B cell (primary cell): Measurements from ENCODE around the gene RPRD1B. TPM values are rescaled to one million over a fixed set of nuclear protein-coding genes. Genes with fewer than 3 reads are reported as not detected.

Source experiments
- ATAC-seq: fragments of 200-7000 bp; cut with Tn5 transposase; one replicate; pipeline ENCODE4 v1.10.0; 2021; ENCODE audit warnings: low read depth, mild to moderate bottlenecking, moderate number of reproducible peaks, moderate library complexity
- CTCF ChIA-PET: fragments of 350-600 bp; sonication (Branson Sonifier 250); formaldehyde crosslinking; loops from one replicate; lab custom pipeline; 2021; ENCODE audit warnings: antibody characterized with exemption, inconsistent platforms; lab: Charles Lee
- POLR2A ChIA-PET: fragments of 350-600 bp; sonication (Branson Sonifier 250); formaldehyde crosslinking; loops from one replicate; lab custom pipeline; 2021; ENCODE audit warnings: antibody characterized with exemption; lab: Charles Lee
- DNase-seq: peaks from one replicate; pipeline ENCODE4 v3.0.0; 2013
- H2AFZ ChIP-seq: 2 replicates; pipeline ENCODE4 v1.6.1; 2012; ENCODE audit warnings: mild to moderate bottlenecking, low read depth, low read length; ENCODE audit not compliant: insufficient read depth, poor library complexity, severe bottlenecking
- H3K27ac ChIP-seq, 2 donors: 1 replicate in 1 of 2; 2 replicates in 1 of 2; pipeline ENCODE4 v1.5.1; 2012 to 2013; ENCODE audit warnings: low read length in 2 of 2, mild to moderate bottlenecking in 2 of 2, moderate library complexity in 1 of 2
- H3K27me3 ChIP-seq, 4 experiments: fragments of 200-600 bp in 1 of 4; sonication (generic) in 1 of 4; replicated peaks in 1 of 4; 1 replicate in 2 of 4; 2 replicates in 2 of 4; pipeline versions ENCODE4 v1.6.1 to v1.7.0; 2013 to 2016; ENCODE audit warnings: low read length in 3 of 4, mild to moderate bottlenecking in 2 of 4, mixed read lengths in 1 of 4, moderate library complexity in 1 of 4; ENCODE audit not compliant: insufficient read depth in 4 of 4, control insufficient read depth in 3 of 4; ENCODE audit errors: control extremely low read depth in 1 of 4
- H3K36me3 ChIP-seq, 2 experiments: replicated peaks in 1 of 2; 1 replicate in 1 of 2; 2 replicates in 1 of 2; pipeline versions ENCODE4 v1.6.1 to v1.7.1; 2013; ENCODE audit warnings: low read length in 1 of 2; ENCODE audit not compliant: insufficient read depth in 2 of 2, control insufficient read depth in 1 of 2; ENCODE audit errors: control extremely low read depth in 1 of 2, extremely low read depth in 1 of 2
- H3K4me1 ChIP-seq, 2 donors: fragments of 200-600 bp in 1 of 2; sonication (generic) in 1 of 2; 1 replicate in 1 of 2; 2 replicates in 1 of 2; pipeline versions ENCODE4 v1.5.1 to v1.6.1; 2013 to 2017; ENCODE audit warnings: low read length in 2 of 2; ENCODE audit not compliant: control insufficient read depth in 2 of 2, insufficient read depth in 2 of 2
- H3K4me2 ChIP-seq: replicated peaks from 2 replicates; pipeline ENCODE3; 2012; ENCODE audit warnings: mild to moderate bottlenecking, low read depth, low read length; ENCODE audit not compliant: poor library complexity, severe bottlenecking
- H3K4me3 ChIP-seq, 5 experiments: fragments of 200-600 bp in 1 of 5; sonication (generic) in 1 of 5; 1 replicate in 3 of 5; 2 replicates in 2 of 5; pipeline versions ENCODE4 v1.5.1 to v1.7.0; 2011 to 2016; ENCODE audit warnings: low read length in 4 of 5, mild to moderate bottlenecking in 4 of 5, low read depth in 2 of 5, control low read depth in 1 of 5, moderate library complexity in 1 of 5; ENCODE audit not compliant: insufficient read depth in 1 of 5; ENCODE audit errors: control extremely low read depth in 1 of 5, extremely low read depth in 1 of 5
- H3K79me2 ChIP-seq: fragments of 200-600 bp; sonication (generic); one replicate; pipeline ENCODE4 v1.6.0; 2016; ENCODE audit warnings: low read length; ENCODE audit not compliant: control insufficient read depth, insufficient read depth
- H3K9ac ChIP-seq: fragments of 200-600 bp; sonication (generic); 2 replicates; pipeline ENCODE4 v1.6.1; 2017; ENCODE audit warnings: mild to moderate bottlenecking, low read length, moderate library complexity
- H3K9me3 ChIP-seq, 3 donors: one replicate each; pipeline versions ENCODE4 v1.6.1 to v1.7.1; 2013; ENCODE audit warnings: low read length in 2 of 3; ENCODE audit not compliant: control insufficient read depth in 2 of 3, insufficient read depth in 1 of 3; ENCODE audit errors: control extremely low read depth in 1 of 3
- H4K20me1 ChIP-seq: 2 replicates; pipeline ENCODE4 v1.6.0; 2012; ENCODE audit warnings: mild to moderate bottlenecking, low read length; ENCODE audit not compliant: insufficient read depth, control insufficient read depth, poor library complexity, severe bottlenecking
- H3K27ac Mint-ChIP-seq: one replicate; pipeline ENCODE4 v1.8.0; 2021; ENCODE audit warnings: mixed read lengths
- H3K27me3 Mint-ChIP-seq: one replicate; pipeline ENCODE4 v1.8.0; 2021; ENCODE audit warnings: mixed read lengths
- H3K4me1 Mint-ChIP-seq: one replicate; pipeline ENCODE4 v1.8.0; 2021; ENCODE audit warnings: mixed read lengths
- H3K4me3 Mint-ChIP-seq: one replicate; pipeline ENCODE4 v1.8.0; 2021; ENCODE audit warnings: mixed read lengths
- H3K9me3 Mint-ChIP-seq: one replicate; pipeline ENCODE4 v1.8.0; 2022; ENCODE audit warnings: mixed read lengths; ENCODE audit not compliant: insufficient read depth
- EZH2 ChIP-seq: IDR thresholded peaks from 2 replicates; pipeline ENCODE4 v1.6.1; 2012; ENCODE audit warnings: borderline replicate concordance, low read depth, mild to moderate bottlenecking, moderate library complexity, low read length; ENCODE audit not compliant: insufficient read depth, poor library complexity, severe bottlenecking
- WGBS: methylation state at CpG from one replicate; pipeline ENCODE4 v1.1.5; 2013; ENCODE audit warnings: missing lambda C conversion rate; ENCODE audit not compliant: insufficient coverage; 5-methylcytosine and 5-hydroxymethylcytosine counted together
- intact Hi-C: fragments of 100-400 bp; cut with micrococcal nuclease; formaldehyde crosslinking; loops from one replicate; pipeline ENCODE4 v1.10.0; 2022
- polyA plus RNA-seq: library from polyadenylated mRNA; depleted of rRNA; stranded (reverse); fragments of >200 nt; gene quantifications from 2 replicates; pipeline ENCODE4 v1.2.3, GENCODE V29; 2012
- total RNA-seq, 2 donors: library from RNA; stranded (reverse); fragments of 120-200 nt in 1 of 2; gene quantifications; 1 replicate in 1 of 2; 2 replicates in 1 of 2; pipeline versions ENCODE4 v1.2.3 to v1.2.4, GENCODE V29; 2013 to 2022
- TF ChIP-seq, protein P1 (sequence below): fragments of 200-600 bp; IDR thresholded peaks from one replicate; pipeline ENCODE4 v1.8.0; 2022; ENCODE audit warnings: antibody characterized with exemption, mild to moderate bottlenecking

The RPRD1B gene
- total and polyA plus RNA-seq, 2 donors (not counting 1 experiment from before 2014, with no cell fraction given), result 6.0 to 54.9 TPM

DNA sequence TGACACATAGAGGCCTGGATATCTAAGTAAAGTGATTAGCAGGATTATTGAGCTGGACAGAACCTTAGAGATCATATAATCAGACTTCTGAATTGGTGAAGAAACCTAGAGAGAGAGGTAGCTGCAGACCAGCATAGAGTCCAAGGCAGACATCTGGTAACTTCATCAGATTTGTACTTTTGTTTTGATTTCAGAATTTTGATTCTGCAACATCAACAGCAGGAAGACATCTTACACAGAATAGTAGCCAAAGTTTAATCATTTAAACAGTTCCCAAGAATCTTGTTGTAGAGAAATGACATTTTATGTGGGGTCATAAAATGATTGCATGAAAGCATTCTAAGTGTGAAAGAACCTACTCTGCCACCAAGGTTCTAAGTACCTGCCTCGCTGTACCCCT, 39.4 kb downstream of the RPRD1B start:
- Histone ChIP-seq H3K79me2 (peaks cover 16% of the 10 kb centered on the region), H3K27me3 (no peaks in the 10 kb centered on the region), H3K4me2 (no peak overlapping the region), H3K9me3 (peaks cover 0 to 2% (median 0%) of the 10 kb centered on the region in 3 donors), H3K27ac (no peak overlapping the region), H3K36me3 (peaks cover 18 to 47% of the 10 kb centered on the region in 2 experiments), H3K9ac (no peak overlapping the region), H2AFZ (no peak overlapping the region), H3K4me3 (no peak overlapping the region), H3K4me1 (peaks cover 27 to 35% of the 10 kb centered on the region in 2 donors), H4K20me1 (no peaks in the 10 kb centered on the region)
- no CpG with 5 or more reads among the region's 1 CpG for WGBS
- Mint-ChIP-seq H3K27ac (peak overlapping the region; percentile 68), H3K27me3 (no peaks in the 10 kb centered on the region), H3K4me1 (peaks cover 49% of the 10 kb centered on the region), H3K9me3 (no peaks in the 10 kb centered on the region), H3K4me3 (no peak overlapping the region)
- ATAC-seq (no peak), DNase-seq (no peak)
- TF ChIP-seq, protein P1, sequence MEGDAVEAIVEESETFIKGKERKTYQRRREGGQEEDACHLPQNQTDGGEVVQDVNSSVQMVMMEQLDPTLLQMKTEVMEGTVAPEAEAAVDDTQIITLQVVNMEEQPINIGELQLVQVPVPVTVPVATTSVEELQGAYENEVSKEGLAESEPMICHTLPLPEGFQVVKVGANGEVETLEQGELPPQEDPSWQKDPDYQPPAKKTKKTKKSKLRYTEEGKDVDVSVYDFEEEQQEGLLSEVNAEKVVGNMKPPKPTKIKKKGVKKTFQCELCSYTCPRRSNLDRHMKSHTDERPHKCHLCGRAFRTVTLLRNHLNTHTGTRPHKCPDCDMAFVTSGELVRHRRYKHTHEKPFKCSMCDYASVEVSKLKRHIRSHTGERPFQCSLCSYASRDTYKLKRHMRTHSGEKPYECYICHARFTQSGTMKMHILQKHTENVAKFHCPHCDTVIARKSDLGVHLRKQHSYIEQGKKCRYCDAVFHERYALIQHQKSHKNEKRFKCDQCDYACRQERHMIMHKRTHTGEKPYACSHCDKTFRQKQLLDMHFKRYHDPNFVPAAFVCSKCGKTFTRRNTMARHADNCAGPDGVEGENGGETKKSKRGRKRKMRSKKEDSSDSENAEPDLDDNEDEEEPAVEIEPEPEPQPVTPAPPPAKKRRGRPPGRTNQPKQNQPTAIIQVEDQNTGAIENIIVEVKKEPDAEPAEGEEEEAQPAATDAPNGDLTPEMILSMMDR, result no peak
- no peak for TF ChIP-seq EZH2
- ChIA-PET CTCF (interaction anchor here (0.6 to 7.7 kb wide), 28 partner anchors 9 to 506 kb away, joined by 3 to 131 read pairs (median 6); partner anchors contain the start of genes TGM2 and TTI1), POLR2A (interaction anchor here (0.5 to 1.2 kb wide), 4 partner anchors 10 to 93 kb away, joined by 3 to 6 read pairs (median 3); no protein-coding TSS in a partner anchor)
- intact Hi-C loops, result loop anchor here (1.0 to 5.0 kb wide), 3 partner anchors 16 to 149 kb away; partner anchors contain the start of gene TGM2
